ENCODE results near the gene C10orf62. TPM values are rescaled to one million over a fixed set of nuclear protein-coding genes. Genes with fewer than 3 reads are reported as not detected.

Gene C10orf62
- total and polyA plus RNA-seq, 10 of the 15 experiments (the other 5 are each of a cell fraction or from before 2014, with no cell fraction given), result not detected

DNA sequence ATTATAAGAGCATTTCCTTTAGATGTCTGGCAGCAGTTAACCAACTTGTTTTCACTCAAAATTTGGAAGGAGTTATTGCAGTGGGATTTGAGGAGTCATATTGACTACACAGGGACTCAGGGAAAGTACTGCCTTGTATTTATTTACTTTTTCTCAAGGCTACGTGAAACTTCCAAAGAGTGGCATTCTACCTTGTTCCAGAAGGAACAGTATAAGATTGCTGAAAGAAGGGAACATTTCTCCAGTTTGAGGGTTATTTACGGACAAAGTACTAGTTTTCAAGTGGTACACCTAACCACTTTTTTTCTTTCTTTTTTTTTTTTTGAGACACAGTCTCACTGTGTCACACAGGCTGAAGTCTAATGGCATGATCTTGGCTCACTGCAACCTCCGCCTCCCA lies 38.7 kb downstream of the C10orf62 start (continued):
- TF ChIP-seq, protein P1, sequence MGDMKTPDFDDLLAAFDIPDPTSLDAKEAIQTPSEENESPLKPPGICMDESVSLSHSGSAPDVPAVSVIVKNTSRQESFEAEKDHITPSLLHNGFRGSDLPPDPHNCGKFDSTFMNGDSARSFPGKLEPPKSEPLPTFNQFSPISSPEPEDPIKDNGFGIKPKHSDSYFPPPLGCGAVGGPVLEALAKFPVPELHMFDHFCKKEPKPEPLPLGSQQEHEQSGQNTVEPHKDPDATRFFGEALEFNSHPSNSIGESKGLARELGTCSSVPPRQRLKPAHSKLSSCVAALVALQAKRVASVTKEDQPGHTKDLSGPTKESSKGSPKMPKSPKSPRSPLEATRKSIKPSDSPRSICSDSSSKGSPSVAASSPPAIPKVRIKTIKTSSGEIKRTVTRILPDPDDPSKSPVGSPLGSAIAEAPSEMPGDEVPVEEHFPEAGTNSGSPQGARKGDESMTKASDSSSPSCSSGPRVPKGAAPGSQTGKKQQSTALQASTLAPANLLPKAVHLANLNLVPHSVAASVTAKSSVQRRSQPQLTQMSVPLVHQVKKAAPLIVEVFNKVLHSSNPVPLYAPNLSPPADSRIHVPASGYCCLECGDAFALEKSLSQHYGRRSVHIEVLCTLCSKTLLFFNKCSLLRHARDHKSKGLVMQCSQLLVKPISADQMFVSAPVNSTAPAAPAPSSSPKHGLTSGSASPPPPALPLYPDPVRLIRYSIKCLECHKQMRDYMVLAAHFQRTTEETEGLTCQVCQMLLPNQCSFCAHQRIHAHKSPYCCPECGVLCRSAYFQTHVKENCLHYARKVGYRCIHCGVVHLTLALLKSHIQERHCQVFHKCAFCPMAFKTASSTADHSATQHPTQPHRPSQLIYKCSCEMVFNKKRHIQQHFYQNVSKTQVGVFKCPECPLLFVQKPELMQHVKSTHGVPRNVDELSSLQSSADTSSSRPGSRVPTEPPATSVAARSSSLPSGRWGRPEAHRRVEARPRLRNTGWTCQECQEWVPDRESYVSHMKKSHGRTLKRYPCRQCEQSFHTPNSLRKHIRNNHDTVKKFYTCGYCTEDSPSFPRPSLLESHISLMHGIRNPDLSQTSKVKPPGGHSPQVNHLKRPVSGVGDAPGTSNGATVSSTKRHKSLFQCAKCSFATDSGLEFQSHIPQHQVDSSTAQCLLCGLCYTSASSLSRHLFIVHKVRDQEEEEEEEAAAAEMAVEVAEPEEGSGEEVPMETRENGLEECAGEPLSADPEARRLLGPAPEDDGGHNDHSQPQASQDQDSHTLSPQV (IDR thresholded peaks at IDR 0.05), result no peak
- TF ChIP-seq BHLHE40 (IDR thresholded peaks at IDR 0.05; ENCODE audit: borderline replicate concordance in 1 of 2, low read depth in 2 of 2, low read length in 1 of 2) (no peak), POLR2AphosphoS5 (IDR thresholded peaks at IDR 0.05; ENCODE audit: low read length) (no peak), BACH1 (IDR thresholded peaks at IDR 0.05; ENCODE audit: borderline replicate concordance) (no peak), NR2F1 (conservative IDR thresholded peaks at IDR 0.05) (no peak), SRF (IDR thresholded peaks at IDR 0.05; ENCODE audit: low read depth in 2 of 2, low read length in 2 of 2) (no peak)
- TF ChIP-seq, protein P2, sequence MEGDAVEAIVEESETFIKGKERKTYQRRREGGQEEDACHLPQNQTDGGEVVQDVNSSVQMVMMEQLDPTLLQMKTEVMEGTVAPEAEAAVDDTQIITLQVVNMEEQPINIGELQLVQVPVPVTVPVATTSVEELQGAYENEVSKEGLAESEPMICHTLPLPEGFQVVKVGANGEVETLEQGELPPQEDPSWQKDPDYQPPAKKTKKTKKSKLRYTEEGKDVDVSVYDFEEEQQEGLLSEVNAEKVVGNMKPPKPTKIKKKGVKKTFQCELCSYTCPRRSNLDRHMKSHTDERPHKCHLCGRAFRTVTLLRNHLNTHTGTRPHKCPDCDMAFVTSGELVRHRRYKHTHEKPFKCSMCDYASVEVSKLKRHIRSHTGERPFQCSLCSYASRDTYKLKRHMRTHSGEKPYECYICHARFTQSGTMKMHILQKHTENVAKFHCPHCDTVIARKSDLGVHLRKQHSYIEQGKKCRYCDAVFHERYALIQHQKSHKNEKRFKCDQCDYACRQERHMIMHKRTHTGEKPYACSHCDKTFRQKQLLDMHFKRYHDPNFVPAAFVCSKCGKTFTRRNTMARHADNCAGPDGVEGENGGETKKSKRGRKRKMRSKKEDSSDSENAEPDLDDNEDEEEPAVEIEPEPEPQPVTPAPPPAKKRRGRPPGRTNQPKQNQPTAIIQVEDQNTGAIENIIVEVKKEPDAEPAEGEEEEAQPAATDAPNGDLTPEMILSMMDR (IDR thresholded peaks at IDR 0.05 in 2 of 3, conservative IDR thresholded peaks at IDR 0.05 in 1 of 3; ENCODE audit: control insufficient read depth in 2 of 3, extremely low read depth in 1 of 3, insufficient read depth in 1 of 3, low read depth in 3 of 3, low read length in 3 of 3), result no peak
